Sigmoid colon (tissue), 4 donors: ENCODE results near the gene CD80.

Experiments used
- POLR2A ChIP-seq, 2 donors: fragments of 450-650 bp; IDR thresholded peaks; one replicate each; pipeline ENCODE4 v1.6.1; 2016; ENCODE audit warnings: antibody characterized with exemption in 2 of 2, mild to moderate bottlenecking in 2 of 2, moderate library complexity in 2 of 2
- POLR2AphosphoS5 ChIP-seq, 4 donors: sonication (generic); formaldehyde crosslinking; IDR thresholded peaks; one replicate each; pipeline ENCODE4 v1.6.1; 2017; ENCODE audit warnings: antibody characterized with exemption in 4 of 4
- TF ChIP-seq, protein P1 (sequence below), 4 experiments: fragments of 450-650 bp in 3 of 4; fragments of 200-600 bp in 1 of 4; IDR thresholded peaks; one replicate each; pipeline ENCODE4 v1.5.1; 2016 to 2019; ENCODE audit warnings: antibody characterized with exemption in 4 of 4, mild to moderate bottlenecking in 3 of 4, moderate library complexity in 2 of 4

DNA sequence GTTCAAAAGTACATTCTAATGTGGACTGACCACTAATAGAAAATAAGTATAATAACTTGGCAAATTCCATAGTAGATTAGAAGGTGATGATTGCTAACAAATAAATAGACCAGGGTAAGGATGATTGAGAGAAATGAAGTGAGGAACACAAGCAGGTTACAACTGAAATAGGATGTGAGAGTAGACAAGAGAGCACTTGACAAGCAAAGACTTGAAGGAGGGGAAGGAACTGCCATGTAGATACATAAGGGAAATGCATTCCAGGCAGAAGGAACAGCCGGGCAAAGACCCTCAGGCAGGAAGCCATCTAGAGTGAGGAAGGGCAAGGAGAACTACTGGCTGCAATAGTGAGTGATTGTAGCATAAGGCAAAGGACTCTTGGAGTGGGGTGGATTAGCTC, 43.3 kb upstream of the CD80 start:
- no peak for TF ChIP-seq POLR2AphosphoS5 (IDR thresholded peaks at IDR 0.05)
- TF ChIP-seq, protein P1, sequence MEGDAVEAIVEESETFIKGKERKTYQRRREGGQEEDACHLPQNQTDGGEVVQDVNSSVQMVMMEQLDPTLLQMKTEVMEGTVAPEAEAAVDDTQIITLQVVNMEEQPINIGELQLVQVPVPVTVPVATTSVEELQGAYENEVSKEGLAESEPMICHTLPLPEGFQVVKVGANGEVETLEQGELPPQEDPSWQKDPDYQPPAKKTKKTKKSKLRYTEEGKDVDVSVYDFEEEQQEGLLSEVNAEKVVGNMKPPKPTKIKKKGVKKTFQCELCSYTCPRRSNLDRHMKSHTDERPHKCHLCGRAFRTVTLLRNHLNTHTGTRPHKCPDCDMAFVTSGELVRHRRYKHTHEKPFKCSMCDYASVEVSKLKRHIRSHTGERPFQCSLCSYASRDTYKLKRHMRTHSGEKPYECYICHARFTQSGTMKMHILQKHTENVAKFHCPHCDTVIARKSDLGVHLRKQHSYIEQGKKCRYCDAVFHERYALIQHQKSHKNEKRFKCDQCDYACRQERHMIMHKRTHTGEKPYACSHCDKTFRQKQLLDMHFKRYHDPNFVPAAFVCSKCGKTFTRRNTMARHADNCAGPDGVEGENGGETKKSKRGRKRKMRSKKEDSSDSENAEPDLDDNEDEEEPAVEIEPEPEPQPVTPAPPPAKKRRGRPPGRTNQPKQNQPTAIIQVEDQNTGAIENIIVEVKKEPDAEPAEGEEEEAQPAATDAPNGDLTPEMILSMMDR (IDR thresholded peaks at IDR 0.05): no peak
- TF ChIP-seq POLR2A (IDR thresholded peaks at IDR 0.05): no peak
